ENCODE data around the gene RETREG1.
"Not testable (repeated sequence)": the region's sequence is repeated elsewhere in the genome, so short reads cannot be mapped to it uniquely, and the experiment has no call there.

The RETREG1 gene

DNA sequence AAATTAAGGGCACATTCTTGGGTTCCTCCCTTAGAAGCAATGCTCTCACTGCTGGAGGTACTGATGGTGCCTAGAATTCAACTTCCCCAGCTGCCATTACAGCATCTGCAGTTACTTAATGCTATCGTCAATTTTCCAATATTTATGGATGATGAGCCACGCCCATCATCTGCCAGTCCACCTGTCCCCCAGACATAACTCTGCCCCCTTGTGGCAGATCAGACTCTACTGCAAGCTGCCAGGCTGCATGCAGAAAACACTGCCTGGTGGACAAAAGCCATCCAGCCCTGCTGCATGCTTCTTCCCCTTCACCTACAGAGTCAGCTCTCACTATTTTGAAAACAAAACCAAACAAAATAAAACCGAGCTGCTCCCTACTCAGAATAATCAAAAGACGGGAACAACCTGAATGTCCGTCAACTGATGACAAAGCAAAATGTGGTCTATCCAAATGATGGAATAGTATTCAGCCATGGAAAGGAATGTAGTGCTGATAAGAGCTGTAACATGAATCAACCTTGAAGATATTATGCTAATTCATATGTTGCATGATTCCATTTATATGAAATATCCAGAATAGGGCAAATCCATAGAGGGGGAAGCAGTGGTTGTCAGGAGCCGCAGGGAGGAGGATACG lies 66.4 kb downstream of the RETREG1 start:
- DNase-seq = no peak

DNA sequence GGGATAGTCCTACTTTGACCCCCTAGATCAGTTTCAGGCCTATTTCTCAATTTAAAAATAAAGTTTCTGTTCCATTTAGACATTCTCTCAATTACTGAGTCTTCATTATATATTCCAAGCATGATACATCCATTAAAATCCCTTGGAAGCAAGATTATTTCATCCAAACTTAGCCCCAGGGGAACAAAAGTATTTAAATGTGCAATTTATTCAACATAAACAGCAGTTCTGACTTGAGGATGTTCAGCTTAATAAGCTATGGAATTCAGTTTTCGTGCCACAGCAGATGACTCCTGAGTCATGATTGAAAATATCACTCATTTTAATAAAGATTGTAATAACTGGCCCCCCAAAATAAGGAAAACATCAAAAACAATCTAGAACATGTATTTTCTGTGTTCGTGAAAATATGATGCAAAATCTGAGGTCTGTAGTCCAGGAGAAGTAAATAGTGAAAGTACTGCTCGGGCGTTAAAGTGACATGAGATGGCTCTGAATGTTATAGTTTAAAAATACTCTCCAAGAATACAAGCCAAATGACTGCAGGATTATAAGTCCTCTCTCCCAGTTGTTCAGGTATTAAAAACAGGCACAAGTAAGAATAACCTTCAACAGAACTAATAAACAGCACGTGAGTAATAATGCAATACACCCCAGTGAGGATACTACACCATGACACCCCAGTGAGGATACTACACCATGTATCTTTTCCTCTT lies 67.1 kb downstream of the RETREG1 start:
- DNase-seq = no peak

DNA sequence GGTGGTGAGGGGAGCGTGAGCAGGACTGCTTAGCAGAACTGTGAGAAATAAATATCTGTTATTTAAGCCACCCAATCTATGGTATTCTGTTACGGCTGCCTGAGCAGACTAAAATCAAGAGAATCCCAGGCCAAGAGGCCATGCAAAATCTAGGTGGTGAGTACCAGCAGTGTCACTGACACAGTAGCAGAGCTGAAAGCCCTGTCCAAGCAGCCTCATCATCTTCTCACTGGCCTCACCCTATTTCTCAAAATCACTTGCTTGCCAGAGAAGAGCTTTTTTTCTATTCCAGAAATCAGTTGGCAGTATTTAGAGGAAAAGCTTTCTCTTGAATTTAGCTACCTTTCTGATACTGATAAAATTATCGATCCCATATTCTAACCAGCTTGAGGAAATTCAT lies 68.0 kb downstream of the RETREG1 start:
- no peak for DNase-seq

DNA sequence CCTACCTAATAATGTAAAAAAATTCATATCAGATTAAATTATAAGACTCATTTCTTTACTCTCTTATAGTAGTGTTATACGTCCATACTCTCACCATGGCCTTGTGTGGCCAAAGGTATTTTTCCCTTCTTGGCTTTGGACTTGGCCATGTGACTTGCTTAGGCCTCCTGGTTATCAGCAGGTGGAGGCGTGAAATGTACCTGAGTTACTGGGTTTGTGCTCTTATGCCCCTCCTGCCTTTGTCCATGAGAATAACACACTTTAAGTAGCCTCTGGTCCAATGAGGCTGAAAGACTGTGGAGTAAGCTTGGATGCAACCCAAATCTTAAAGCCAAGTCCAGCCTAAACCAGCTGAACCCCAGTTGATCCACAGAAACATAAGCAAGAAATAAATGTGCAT lies 68.7 kb downstream of the RETREG1 start:
- no peak for DNase-seq

DNA sequence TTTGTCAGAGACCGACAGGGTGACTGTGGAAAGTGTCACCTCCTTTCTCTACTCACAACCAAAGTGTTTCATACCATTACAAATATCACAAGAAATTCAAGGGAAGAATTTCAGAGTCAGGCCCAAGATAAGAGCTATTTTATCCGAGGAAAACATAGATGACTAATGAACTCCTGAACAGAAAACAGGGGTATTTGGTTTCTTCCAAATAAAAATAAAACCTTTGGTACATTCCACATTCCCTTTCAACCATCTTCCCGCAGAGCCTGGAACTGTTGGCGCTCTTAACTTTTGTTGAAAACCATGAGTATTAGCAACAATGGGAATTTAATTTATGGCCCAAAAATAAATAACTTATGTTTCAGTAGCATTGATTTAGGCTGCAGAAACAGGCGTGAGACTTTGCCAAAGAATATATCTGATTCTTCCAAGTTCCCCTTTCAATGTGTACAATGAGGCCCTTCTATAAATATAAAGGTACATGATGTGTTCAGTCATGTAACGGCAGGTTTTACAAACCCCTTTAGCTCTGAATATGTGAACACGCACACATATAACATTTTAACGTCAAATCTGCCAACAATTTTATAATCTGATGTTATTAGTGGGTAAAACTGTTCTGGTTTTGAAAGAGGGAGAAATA lies 69.5 kb downstream of the RETREG1 start:
- DNase-seq = no peak

DNA sequence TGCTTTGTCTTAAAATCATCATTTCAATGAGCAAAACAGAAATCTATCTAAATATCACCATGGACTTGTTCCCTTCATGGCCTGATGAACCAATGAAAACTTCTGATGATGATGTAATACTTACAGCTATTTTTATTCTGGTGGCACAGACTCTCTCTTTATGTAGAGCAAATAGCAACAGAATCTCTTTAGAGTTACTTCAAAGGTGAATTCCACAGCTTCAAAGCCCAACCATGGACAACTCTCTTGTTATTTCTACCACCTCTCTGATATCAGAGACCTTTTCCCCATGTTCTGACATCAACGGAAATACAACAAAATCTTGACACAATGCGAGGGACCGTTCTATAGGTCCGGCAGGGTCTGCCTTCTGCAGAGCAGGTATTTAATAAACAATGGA lies 70.1 kb downstream of the RETREG1 start:
- no peak for DNase-seq

DNA sequence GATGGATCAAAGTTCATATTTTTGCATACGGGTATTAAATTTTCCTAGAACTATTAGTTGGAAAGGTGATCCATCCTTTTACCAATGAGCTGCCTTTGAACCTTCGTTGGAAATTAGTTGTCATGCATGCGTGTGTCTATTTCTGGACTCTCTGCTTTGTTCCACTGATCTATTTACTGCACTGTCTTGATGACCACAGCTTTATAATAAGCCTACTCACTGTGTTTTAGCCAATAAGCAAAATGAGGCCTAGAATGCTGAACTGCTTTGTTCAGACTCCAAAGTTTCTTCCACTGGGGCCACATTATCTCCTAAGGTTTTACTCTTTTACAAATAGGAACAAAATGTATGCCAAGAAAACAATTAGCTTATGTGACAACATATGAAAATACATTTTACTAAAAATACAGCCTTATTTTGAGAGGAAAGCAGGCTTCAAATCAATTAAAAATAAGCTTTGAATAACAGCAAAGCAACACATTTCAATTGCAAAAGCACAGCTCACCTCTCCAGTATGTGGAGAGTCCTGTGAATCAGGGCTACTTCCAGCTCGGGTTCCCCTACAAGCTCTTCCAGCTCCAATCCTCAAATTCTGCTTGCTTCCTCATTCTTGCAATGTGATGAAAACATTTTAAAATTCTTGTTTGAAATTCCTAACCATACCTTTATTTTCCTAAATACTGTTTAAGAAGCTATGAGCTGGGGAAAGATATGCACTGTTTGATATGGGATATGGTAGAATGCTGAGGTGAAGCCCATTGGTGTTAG lies 72.0 kb downstream of the RETREG1 start:
- no peak for DNase-seq

DNA sequence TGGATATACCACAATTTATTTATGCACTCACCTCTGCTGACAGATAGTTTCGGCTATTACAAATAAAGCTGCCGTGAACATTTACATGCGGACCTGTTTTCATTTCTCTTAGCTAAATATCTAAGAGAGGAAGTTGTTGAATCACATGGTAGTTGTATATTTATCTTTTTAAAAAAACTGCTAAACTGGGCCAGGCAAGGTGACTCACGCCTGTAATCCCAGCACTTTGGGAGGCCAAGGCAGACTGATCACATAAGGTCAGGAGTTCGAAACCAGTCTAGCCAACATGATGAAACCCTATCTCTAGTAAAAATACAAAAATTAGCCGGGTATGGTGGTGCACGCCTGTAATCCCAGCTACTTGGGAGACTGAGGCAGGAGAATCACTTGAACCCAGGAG lies 73.6 kb downstream of the RETREG1 start:
- not testable (repeated sequence) for DNase-seq

DNA sequence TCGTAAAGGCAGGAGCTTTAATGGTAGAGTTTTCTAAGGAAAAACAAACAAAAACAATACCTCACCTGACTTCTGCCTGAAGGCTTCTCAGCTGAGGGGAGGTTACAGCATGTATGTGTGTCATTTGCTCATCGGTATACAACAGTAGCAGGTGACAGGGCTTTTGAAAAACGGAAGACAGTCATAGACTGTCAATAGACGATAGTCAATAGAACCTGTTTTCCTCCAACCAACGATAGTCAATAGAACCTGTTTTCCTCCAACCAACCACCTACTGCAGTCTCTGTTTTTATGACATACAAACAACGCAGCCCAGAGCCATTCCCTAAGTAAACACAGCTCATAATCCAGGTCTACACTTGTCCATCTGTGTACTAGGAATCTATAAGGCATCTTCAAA lies 74.6 kb downstream of the RETREG1 start:
- DNase-seq = no peak

DNA sequence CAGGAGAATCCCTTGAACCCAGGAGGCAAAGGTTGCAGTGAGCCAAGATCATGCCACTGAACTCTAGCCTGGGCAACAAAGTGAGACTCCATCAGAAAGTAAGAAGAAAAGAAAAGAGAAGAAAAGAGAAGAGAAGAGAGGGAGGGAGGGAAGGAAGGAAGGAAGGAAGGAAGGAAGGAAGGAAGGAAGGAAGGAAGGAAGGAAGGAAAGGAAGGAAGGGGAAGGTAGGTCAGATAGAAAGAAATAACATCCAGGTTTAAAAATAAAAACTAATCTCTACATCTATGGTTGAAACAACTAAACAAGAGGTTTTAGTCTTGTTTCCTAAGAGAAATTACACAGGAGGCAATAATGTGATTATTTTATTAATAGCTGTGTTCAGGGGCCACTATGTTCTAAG lies 75.2 kb downstream of the RETREG1 start:
- not testable (repeated sequence) for DNase-seq

DNA sequence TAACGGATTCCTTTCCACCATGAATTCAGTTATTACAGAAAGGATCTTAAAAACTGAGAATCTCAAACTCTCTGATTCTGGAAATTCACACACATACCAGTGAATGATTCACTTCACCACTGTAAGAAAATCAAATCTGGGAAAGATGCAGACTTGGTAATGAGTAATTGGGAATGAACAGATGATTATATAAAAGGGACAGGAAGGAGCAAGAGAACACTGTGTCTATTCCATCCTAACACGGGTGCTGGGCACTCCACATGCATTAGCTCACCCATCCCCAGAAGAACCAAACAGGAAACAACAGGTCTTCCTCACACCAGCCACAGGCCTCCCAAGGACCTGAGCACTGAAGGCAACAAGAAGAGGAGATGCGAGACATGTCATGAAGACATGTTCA lies 76.4 kb downstream of the RETREG1 start:
- DNase-seq = no peak

DNA sequence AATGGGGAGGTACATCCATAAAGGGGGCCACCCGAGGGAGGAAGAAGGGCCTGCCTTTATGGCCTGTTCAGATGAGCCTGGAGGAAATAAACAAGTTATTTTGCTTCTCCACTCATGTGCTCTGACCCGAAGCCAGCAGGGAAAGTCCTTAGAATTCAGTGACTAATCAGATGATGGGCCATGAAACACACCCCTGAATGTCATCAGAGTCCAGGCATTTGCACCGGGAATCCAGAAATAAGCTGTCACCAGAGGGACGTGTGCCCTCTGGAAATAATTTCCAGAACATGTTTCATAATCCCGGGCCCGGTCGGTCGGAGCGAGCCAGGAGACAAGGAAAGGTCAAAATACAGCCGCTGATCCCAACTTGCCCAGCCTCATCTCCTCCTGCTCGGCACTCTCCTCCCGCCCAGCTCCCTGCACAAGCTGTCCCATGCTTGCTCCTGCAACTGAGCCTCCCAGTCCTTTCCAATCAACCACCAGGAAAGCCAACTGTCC lies 77.6 kb downstream of the RETREG1 start:
- no peak for DNase-seq

DNA sequence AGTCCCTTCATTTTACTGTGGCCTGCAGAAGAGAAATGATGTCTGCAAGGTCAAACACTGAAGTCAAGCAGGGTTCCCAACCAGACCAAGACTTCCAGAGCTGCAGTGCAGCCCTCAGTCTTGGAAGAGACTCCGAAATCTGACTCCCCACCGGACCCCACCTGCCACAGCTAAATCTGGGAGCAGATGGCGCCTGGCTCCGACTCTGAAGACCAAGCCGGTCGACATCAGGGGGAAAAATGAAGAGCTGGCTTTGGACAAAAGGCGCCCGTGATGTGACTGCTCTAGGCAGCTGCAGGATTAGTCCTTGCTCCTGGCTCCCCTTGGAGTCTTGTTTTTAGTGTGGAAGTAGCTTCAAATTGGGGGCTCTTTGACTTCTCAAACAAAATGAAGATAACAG lies 78.8 kb downstream of the RETREG1 start:
- no peak for DNase-seq

DNA sequence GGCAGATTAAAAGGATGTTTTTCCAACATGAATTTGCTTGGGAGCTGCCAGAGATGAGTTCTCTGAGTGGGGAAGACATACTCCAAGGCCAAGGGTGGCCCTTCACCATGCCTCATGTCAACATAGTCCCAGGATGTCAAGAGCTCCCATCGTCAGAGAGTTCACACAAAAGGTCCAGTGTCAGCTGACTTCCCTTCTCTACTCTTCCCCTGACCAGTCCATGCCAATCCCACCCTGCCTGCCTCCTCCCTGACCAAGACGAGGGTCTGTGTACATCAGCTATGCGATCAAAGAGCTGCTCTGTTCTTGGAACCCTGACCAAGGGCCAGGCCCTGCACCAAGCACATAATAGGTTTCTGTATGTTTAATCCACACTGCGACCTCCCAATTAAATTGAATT lies 80.0 kb downstream of the RETREG1 start:
- no peak for DNase-seq

DNA sequence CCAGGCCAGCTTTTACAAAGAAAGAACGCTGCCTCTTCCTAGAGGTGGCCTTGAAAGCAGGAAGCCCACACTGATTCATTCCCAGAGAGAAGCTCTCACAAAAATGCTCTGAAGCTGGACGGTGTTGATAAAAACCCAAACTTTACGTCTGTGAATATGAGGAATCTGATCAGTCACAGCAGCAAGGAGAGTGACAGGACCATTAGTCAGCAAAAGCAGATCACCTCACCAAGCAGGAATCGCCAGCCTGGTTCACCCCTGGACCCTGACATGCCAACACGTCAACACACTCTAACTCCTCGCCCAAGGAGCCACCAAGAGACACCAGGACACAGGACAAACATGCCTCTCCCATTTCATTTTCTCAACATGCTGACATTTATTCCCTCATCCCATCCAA lies 80.6 kb downstream of the RETREG1 start:
- DNase-seq = no peak

DNA sequence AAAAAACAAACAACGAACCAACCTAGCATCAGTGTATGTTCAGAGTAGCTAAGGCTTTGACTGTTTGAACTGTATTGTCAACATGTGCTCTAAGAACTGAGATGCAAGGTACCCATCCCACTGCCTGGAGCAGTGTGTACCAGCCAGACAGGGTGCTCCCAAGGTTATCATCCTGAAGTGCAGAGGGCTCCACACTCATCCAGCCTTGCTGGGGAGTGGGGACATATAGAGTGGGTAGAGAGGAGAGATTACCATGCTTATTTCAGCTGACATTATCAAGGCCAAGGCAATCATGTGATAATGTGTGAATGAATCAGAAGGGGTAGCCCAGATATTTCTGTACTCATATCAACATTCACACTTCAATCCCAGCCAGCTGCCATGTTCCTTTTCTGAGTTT lies 82.5 kb downstream of the RETREG1 start:
- no peak for DNase-seq

DNA sequence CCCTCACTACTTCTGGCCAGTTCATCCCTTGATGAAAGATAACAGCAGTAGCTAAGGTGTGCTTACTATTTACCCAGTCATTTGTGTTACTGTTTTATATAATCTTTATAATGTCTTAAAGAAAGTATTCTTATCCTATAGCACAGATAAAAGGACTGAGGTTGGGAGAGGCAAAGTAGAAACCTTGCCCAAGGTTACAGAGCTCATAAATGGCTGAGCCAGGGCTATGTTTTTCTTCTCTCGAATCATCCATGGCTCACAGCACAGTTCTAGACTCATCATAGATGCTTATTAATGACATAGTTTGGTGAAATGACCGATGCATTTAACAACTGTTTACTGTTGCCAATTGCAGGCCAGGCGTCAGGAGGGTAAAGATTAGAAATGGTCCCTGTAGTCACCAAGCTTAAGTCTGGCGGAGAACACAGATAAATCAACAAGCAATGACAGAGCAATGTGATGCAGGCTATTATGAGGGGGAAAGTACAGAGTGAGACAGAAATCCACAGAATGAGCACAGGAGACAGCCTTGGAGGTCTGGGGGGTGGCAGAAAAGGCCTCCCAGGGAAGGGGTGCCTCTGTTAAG lies 85.6 kb downstream of the RETREG1 start:
- DNase-seq = no peak

DNA sequence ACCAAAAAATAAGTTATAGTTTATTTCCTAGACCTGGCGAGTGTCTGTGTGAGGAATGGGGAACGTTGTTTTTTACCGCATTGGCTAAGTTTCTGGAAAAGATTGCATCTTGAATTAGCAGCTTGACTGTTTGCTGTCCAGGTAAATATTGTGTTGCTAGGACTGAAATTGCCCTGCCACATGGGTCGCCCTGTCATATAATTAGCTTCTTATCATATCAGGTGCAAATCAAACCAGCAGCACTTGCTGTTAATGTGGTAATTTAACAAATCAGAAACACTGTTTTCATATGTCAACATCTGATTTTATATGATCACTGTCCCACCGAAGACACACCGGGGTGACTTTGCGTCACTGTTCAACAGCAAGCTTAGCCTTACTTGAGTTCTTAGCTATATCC lies 87.5 kb downstream of the RETREG1 start:
- no peak for DNase-seq

DNA sequence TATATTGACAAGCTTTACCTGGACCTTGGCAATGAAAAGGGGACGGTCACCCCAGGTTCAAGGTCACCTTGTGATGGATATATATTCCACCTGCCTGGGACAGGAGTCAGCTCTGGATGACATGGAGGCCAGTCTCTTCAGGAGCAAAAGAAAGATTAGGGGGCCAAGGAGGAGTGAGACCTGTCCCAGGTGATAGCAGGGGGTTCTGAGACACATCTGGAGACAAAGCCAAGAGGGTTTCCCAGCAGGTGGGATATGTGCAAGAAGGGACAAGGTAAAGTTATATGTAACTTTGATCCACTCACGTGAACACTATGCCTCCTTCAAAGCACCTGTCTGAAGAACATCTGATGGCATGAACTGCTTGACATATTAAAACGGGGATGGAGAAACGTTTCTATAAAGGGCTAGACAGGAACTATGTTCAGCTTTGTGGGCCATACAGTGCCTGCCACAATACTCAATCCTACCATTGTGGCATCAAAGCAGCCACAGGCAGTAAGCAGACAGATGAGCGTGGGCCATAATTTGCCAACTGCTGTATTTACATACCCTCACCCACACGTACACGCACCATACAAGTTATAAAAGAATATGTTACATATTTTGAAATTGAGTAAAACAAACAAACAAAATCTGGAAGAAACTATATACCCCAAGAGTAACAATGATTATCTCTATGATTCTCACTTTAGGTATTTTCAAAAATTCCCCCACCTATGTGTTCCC lies 88.3 kb downstream of the RETREG1 start:
- DNase-seq = no peak

DNA sequence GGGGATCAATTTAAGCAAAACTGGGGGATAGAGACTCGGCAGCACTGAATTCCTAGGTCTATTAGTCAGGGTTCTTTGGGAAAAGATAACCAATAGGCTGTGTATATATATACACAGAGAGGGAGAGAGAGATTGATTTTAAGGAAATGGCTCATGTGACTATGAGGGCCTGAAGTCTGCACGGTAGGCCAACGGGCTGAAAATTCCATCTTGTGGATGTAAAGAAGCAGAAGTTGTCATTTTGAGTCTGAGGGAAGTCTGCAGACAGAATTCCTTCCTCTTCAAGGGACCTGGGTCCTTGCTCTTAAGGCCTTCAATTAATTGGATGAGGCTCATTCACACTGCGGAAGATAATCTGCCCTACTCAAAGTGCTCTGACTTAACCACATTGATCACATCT lies 91.1 kb downstream of the RETREG1 start:
- no peak for DNase-seq

DNA sequence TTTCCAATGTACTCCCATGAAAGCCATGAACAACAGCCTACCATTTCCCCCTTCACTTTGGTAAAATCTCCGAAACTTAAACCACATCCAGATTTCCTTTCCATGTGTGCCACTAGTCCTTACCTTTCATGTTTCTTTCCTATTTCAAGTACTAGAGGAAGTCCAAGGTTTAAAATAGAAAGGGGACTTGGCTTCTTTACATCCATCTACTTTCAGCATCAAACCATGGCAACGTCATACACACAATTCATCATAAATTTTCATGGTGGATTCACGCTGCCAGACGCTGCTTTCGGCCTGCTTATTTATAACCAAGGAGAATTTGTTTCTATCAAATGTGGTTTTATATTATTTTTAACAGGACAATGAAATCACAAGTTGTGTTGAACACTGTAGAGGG lies 92.5 kb downstream of the RETREG1 start:
- no peak for DNase-seq
